ENCODE data around the gene ELFN2. TPM values are rescaled to one million over a fixed set of nuclear protein-coding genes. Genes with fewer than 3 reads are reported as not detected.

ELFN2 gene
- total RNA-seq, 4 donors from 2014 or later: 0.30 to 4.4 (median 3.1) TPM

- H3K27ac ChIP-seq: no peak overlapping the region
- no peaks in the 10 kb centered on the region for H3K27me3 ChIP-seq
- 46 to 61% methylated on average over 3 of the region's 3 CpGs for WGBS, 2 donors
- H3K9me3 ChIP-seq: no peaks in the 10 kb centered on the region
- no peak for DNase-seq (ENCODE audit: low spot score in 2 of 2)
- no peak overlapping the region for H3K4me3 ChIP-seq
- TF ChIP-seq, protein P1, sequence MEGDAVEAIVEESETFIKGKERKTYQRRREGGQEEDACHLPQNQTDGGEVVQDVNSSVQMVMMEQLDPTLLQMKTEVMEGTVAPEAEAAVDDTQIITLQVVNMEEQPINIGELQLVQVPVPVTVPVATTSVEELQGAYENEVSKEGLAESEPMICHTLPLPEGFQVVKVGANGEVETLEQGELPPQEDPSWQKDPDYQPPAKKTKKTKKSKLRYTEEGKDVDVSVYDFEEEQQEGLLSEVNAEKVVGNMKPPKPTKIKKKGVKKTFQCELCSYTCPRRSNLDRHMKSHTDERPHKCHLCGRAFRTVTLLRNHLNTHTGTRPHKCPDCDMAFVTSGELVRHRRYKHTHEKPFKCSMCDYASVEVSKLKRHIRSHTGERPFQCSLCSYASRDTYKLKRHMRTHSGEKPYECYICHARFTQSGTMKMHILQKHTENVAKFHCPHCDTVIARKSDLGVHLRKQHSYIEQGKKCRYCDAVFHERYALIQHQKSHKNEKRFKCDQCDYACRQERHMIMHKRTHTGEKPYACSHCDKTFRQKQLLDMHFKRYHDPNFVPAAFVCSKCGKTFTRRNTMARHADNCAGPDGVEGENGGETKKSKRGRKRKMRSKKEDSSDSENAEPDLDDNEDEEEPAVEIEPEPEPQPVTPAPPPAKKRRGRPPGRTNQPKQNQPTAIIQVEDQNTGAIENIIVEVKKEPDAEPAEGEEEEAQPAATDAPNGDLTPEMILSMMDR (IDR thresholded peaks at IDR 0.05): no peak
- TF ChIP-seq POLR2A (IDR thresholded peaks at IDR 0.05): no peak
- TF ChIP-seq EP300 (IDR thresholded peaks at IDR 0.05): no peak
- H3K4me1 ChIP-seq: peaks cover 0 to 4% (median 0%) of the 10 kb centered on the region in 4 donors
- no peaks in the 10 kb centered on the region for H3K36me3 ChIP-seq
Measured at GRCh38 chr22:37362621-37363020, 64.7 kb downstream of the ELFN2 start.

DNA sequence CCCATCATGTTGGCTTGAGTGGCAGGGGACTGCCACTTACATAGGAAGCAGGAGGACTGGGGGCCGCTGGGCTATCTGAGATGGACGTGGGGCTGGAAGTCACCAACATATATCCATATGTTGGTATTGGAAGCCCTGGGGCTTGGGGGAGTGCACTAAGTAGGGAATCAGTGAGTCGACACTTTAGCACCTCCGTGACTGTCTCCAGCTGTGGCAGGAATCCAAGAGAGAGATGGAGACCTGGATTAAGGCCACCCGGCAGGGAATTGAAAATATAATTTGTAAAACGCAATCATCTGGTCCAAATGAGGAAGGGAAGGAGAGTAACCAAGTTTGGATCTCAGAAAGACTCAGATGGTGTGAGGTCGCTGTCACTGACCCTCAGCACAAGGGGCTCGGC lies 68.4 kb downstream of the ELFN2 start:
- WGBS, 2 donors: 67 to 72% methylated on average over 8 of the region's 8 CpGs
- H3K9me3 ChIP-seq: no peaks in the 10 kb centered on the region
- no peak overlapping the region for H3K27ac ChIP-seq
- peaks cover 0 to 7% of the 10 kb centered on the region in 2 donors for H3K27me3 ChIP-seq
- no peak overlapping the region for H3K4me3 ChIP-seq
- TF ChIP-seq POLR2A (IDR thresholded peaks at IDR 0.05) (no peak), EP300 (IDR thresholded peaks at IDR 0.05) (no peak)
- TF ChIP-seq, protein P1 (IDR thresholded peaks at IDR 0.05): no peak
- peaks cover 0 to 4% (median 0%) of the 10 kb centered on the region in 4 donors for H3K4me1 ChIP-seq
- DNase-seq (ENCODE audit: low spot score in 2 of 2): no peak
- no peaks in the 10 kb centered on the region for H3K36me3 ChIP-seq

DNA sequence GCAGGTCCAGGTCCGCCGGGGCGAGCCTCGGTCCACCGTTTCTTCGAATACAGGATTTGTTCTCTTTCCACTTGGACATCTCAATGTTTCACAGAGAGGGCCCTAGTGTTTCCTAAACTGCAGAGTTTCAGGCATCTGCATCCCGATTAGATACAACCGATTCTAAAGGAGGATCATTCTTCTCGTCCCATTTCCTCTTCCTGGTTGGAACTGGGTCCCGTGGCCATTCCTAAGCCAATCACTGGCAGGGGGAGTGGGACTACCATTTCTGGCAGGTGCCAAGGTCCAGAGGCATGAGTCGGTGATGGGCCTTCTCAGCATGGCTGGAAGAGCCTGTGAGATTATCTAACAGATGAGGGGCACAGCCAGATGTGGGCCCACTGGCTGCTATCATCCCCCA lies 68.9 kb downstream of the ELFN2 start:
- H3K27me3 ChIP-seq: peaks cover 0 to 7% of the 10 kb centered on the region in 2 donors
- H3K4me1 ChIP-seq: peaks cover 0 to 3% (median 0%) of the 10 kb centered on the region in 4 donors
- H3K27ac ChIP-seq: no peak overlapping the region
- no peak for DNase-seq (ENCODE audit: low spot score in 2 of 2)
- no peaks in the 10 kb centered on the region for H3K9me3 ChIP-seq
- H3K4me3 ChIP-seq: no peak overlapping the region
- 89 to 91% methylated on average over 11 of the region's 11 CpGs for WGBS, 2 donors
- no peak for TF ChIP-seq EP300 (IDR thresholded peaks at IDR 0.05)
- TF ChIP-seq, protein P1 (IDR thresholded peaks at IDR 0.05): no peak
- TF ChIP-seq POLR2A (IDR thresholded peaks at IDR 0.05): no peak
- H3K36me3 ChIP-seq: no peaks in the 10 kb centered on the region

GRCh38 chr22:37357446-37358075 lies 69.7 kb downstream of the ELFN2 start:
- H3K4me3 ChIP-seq: no peak overlapping the region
- TF ChIP-seq, protein P1 (IDR thresholded peaks at IDR 0.05): no peak
- TF ChIP-seq POLR2A (IDR thresholded peaks at IDR 0.05) (no peak), EP300 (IDR thresholded peaks at IDR 0.05) (no peak)
- no peak overlapping the region for H3K27ac ChIP-seq
- H3K27me3 ChIP-seq: peaks cover 0 to 7% of the 10 kb centered on the region in 2 donors
- no peaks in the 10 kb centered on the region for H3K4me1 ChIP-seq
- H3K36me3 ChIP-seq: no peaks in the 10 kb centered on the region
- 69 to 73% methylated on average over 10 of the region's 10 CpGs for WGBS, 2 donors
- no peaks in the 10 kb centered on the region for H3K9me3 ChIP-seq
- no peak for DNase-seq (ENCODE audit: low spot score in 2 of 2)

- no peak overlapping the region for H3K4me3 ChIP-seq
- no peak overlapping the region for H3K27ac ChIP-seq
- WGBS, 2 donors: 77 to 82% methylated on average over 8 of the region's 8 CpGs
- TF ChIP-seq, protein P1 (IDR thresholded peaks at IDR 0.05): no peak
- no peak for TF ChIP-seq POLR2A (IDR thresholded peaks at IDR 0.05)
- TF ChIP-seq EP300 (IDR thresholded peaks at IDR 0.05): no peak
- peaks cover 0 to 7% of the 10 kb centered on the region in 2 donors for H3K27me3 ChIP-seq
- H3K4me1 ChIP-seq: no peaks in the 10 kb centered on the region
- H3K9me3 ChIP-seq: no peaks in the 10 kb centered on the region
- H3K36me3 ChIP-seq: no peaks in the 10 kb centered on the region
- no peak for DNase-seq (ENCODE audit: low spot score in 2 of 2)
Measured at GRCh38 chr22:37356922-37357321, 70.4 kb downstream of the ELFN2 start.

All from tibial nerve (tissue), 4 donors.